ENCODE results near the gene AKAP6.

The AKAP6 gene

GRCh38 chr14:32727832-32728231, 398.7 kb downstream of the AKAP6 start:
- H3K9me3 ChIP-seq (ENCODE audit: control insufficient read depth, insufficient read depth, low read length) = no peaks in the 10 kb centered on the region
- no peak overlapping the region for H3K9ac ChIP-seq (ENCODE audit: low read depth, low read length)
- no peaks in the 10 kb centered on the region for H3K36me3 ChIP-seq (ENCODE audit: insufficient read depth, low read length)
- peaks cover 14% of the 10 kb centered on the region; the same call in 1 of the 2 replicates for H3K4me1 ChIP-seq (ENCODE audit: insufficient read depth, low read length)

DNA sequence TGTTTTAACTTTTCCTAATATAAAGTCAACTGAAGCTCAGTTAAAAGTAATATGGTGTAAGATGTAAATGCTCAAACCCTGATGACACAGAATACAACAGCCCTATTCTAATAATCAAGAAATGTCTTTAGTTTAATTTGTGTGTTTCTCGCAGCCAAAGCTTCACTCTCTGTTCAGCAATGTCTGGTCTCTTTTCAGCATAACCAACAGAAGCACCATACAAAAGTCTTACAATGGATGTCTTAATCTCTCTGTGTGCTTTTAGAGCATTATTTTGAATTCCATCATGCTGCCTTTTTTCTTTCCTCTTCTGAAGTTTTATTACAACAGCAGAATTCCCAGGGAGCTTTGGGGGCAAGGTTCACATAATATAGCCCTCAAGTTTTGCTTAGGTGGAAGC, 399.4 kb downstream of the AKAP6 start:
- Histone ChIP-seq H3K36me3 (ENCODE audit: insufficient read depth, low read length) (no peaks in the 10 kb centered on the region), H3K4me1 (ENCODE audit: insufficient read depth, low read length) (peaks cover 14% of the 10 kb centered on the region; the same call in 1 of the 2 replicates), H3K9me3 (ENCODE audit: control insufficient read depth, insufficient read depth, low read length) (no peaks in the 10 kb centered on the region), H3K9ac (ENCODE audit: low read depth, low read length) (no peak overlapping the region)

DNA sequence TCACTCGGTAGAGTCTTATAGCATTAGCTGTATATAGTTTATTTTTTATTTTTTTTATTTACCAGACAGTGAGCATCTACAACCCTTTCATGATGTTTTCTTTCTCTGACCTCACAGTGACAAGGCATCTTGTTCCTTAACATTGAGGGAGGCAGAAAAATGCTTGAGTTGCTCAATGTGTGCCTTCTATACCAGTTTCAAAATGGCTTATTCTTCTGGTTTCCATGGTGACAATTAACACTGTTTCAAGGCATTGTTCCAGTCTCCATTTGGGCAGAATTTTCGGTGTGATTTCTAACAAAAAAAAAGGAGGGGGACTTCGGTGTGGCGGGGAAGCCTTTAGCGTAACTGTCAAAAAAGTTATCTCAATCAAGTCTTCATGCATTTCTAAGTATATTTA, 399.9 kb downstream of the AKAP6 start:
- Histone ChIP-seq H3K9me3 (ENCODE audit: control insufficient read depth, insufficient read depth, low read length) (no peaks in the 10 kb centered on the region), H3K36me3 (ENCODE audit: insufficient read depth, low read length) (no peaks in the 10 kb centered on the region), H3K9ac (ENCODE audit: low read depth, low read length) (no peak overlapping the region), H3K4me1 (ENCODE audit: insufficient read depth, low read length) (peaks cover 14% of the 10 kb centered on the region; the same call in 1 of the 2 replicates)

DNA sequence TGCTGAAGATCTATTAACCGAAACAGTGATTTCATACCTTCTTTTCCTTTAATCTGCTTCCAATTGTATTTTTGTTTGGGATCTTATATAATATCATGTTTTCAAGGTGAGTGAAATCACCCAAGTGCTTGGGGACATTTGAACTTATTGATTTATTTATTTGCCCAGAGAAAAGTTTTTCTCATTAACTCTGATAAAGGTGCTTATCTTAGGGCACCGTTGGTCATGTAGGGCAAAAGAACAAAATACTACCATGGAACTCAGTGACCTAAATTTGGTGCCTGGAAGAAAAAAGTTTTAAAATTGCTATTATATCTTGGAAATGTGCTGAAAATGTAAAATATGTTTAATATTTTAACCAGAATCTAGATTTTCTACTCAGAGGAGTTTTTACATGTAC, 402.2 kb downstream of the AKAP6 start:
- Histone ChIP-seq H3K36me3 (ENCODE audit: insufficient read depth, low read length) (no peaks in the 10 kb centered on the region), H3K9ac (ENCODE audit: low read depth, low read length) (no peak overlapping the region), H3K9me3 (ENCODE audit: control insufficient read depth, insufficient read depth, low read length) (no peaks in the 10 kb centered on the region), H3K4me1 (ENCODE audit: insufficient read depth, low read length) (no peaks in the 10 kb centered on the region)

GRCh38 chr14:32733015-32733414, 403.9 kb downstream of the AKAP6 start:
- H3K4me1 ChIP-seq (ENCODE audit: insufficient read depth, low read length) = peaks cover 3% of the 10 kb centered on the region; the same call in 1 of the 2 replicates
- H3K36me3 ChIP-seq (ENCODE audit: insufficient read depth, low read length) = no peaks in the 10 kb centered on the region
- H3K9ac ChIP-seq (ENCODE audit: low read depth, low read length) = no peak overlapping the region
- H3K9me3 ChIP-seq (ENCODE audit: control insufficient read depth, insufficient read depth, low read length) = no peaks in the 10 kb centered on the region

DNA sequence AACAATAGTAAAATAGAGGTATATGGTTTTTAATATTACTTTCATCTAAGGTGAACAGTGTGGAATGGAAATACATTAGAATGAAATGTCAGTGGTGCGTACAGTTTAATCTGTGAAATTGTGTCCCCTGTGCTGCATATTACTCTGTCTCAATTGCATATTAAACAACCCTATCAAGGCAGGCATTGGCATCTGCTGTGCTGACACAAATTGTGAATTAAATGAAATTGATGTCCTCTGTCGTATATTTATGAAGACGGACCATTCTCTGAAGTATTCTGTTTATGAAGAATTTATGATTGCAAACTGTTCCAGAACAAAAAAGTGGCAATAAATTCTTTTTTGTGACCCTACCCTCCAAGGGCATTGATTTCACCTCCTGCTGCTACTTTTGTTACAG, 405.2 kb downstream of the AKAP6 start:
- Histone ChIP-seq H3K4me1 (ENCODE audit: insufficient read depth, low read length) (peaks cover 3% of the 10 kb centered on the region; the same call in 1 of the 2 replicates), H3K9me3 (ENCODE audit: control insufficient read depth, insufficient read depth, low read length) (no peaks in the 10 kb centered on the region), H3K36me3 (ENCODE audit: insufficient read depth, low read length) (no peaks in the 10 kb centered on the region), H3K9ac (ENCODE audit: low read depth, low read length) (no peak overlapping the region)

DNA sequence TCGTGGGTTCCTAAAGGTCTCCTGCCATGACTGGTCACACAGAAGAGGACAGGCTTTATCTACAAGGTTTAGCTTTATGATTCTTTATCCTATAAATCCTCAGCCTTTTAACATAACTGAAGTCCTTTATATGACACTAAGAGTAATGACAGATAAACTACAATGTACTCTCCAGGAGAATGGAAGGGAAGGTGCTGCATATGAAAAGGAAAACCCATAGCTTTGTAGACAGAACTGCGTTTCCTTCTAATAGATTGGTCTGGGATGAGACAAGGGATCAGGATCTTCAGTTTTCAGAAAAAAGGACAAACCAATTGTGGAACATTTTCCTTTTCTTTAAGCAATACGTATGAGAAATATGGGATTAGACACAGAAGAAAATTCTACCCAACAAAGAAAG, 408.5 kb downstream of the AKAP6 start:
- no peak overlapping the region for H3K9ac ChIP-seq (ENCODE audit: low read depth, low read length)
- H3K9me3 ChIP-seq (ENCODE audit: control insufficient read depth, insufficient read depth, low read length) = no peaks in the 10 kb centered on the region; the same call in 1 of the 2 replicates
- peaks cover 3% of the 10 kb centered on the region; the same call in 1 of the 2 replicates for H3K4me1 ChIP-seq (ENCODE audit: insufficient read depth, low read length)
- H3K36me3 ChIP-seq (ENCODE audit: insufficient read depth, low read length) = no peaks in the 10 kb centered on the region

DNA sequence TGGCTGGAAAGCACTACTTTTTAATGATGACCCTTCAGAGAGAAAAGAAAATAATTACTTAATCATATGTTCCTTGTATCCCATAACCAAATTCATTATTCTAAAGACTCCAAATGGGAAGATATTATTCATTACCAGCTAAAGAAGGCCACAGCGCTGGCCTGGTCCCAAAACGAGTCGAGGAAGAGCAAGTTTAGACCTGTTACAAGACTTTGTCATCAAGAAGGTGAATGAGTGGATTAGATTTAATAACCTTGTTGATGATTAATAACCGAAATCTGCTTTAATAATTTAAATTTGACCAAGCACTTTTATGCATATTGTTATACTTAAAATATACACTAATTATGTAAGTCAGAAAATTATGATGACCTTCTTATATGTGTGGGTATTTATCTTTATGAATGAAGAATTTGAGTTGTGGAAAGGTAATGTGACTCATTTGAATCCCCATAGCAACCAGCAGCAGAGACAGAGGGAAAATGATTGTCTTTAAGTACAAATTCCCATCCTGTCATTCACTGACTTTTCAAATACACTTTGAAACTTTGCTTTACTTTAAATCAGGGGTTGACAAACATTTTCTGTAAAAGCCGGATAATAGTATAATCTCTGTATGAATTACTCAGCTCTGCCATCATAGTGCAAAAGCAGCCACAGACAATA, 409.2 kb downstream of the AKAP6 start:
- no peaks in the 10 kb centered on the region for H3K36me3 ChIP-seq (ENCODE audit: insufficient read depth, low read length)
- H3K9ac ChIP-seq (ENCODE audit: low read depth, low read length) = no peak overlapping the region
- no peaks in the 10 kb centered on the region; the same call in 1 of the 2 replicates for H3K9me3 ChIP-seq (ENCODE audit: control insufficient read depth, insufficient read depth, low read length)
- peaks cover 3% of the 10 kb centered on the region; the same call in 1 of the 2 replicates for H3K4me1 ChIP-seq (ENCODE audit: insufficient read depth, low read length)

DNA sequence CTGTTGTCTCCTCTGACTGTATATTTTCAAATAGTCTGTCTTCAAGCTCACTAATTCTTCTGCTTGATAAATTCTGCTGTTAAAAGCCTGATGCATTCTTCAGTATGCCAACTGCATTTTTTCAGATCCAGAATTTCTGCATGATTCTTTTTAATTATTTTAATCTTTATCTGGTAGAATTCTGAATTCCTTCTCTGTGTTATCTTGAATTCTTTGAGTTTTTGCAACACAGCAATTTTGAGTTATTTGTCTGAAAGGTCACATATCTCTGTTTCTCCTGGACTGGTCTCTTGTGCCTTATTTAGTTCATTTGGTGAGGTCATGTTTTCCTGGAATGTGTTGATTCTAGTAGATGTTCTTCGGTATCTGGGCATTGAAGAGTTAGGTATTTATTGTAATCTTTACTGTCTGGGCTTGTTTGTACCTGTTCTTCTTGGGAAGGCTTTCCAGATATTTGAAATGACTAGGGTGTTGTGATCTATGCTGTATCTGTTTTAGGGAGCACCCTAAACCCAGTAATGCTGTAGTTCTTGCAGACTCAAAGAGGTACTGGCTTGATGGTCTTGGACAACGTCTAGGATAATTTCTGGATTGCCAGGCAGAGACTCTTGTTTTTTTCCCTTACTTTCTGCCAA, 415.8 kb downstream of the AKAP6 start:
- no peaks in the 10 kb centered on the region for H3K36me3 ChIP-seq (ENCODE audit: insufficient read depth, low read length)

DNA sequence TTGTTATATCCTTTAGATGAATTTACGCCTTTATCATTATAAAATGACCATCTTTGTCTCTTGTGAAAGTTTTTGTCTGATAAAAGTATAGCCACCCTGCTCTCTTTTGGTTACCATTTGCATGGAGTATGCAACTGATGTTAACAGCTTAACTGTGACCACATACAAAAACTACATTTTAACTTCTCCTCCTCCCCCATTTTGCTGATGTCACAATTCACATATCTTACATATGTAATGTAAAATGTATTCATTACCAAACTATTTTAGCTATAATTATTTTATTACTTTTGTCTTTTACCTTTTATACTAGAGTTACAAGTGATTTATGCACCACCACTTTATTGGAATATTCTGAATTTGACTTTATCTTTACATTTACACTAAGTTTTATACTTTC, 425.1 kb downstream of the AKAP6 start:
- H3K9me3 ChIP-seq (ENCODE audit: control insufficient read depth, insufficient read depth, low read length) = no peaks in the 10 kb centered on the region
- no peaks in the 10 kb centered on the region for H3K36me3 ChIP-seq (ENCODE audit: insufficient read depth, low read length)
- H3K4me1 ChIP-seq (ENCODE audit: insufficient read depth, low read length) = no peaks in the 10 kb centered on the region
- no peak overlapping the region for H3K9ac ChIP-seq (ENCODE audit: low read depth, low read length)

More for the DNA sequence above, 415.8 kb downstream of the AKAP6 start:
- no peaks in the 10 kb centered on the region; the same call in 1 of the 2 replicates for H3K9me3 ChIP-seq (ENCODE audit: control insufficient read depth, insufficient read depth, low read length)
- H3K9ac ChIP-seq (ENCODE audit: low read depth, low read length) = no peak overlapping the region
- no peaks in the 10 kb centered on the region for H3K4me1 ChIP-seq (ENCODE audit: insufficient read depth, low read length)

- Histone ChIP-seq H3K9me3 (ENCODE audit: control insufficient read depth, insufficient read depth, low read length) (no peaks in the 10 kb centered on the region), H3K9ac (ENCODE audit: low read depth, low read length) (no peak overlapping the region), H3K36me3 (ENCODE audit: insufficient read depth, low read length) (no peaks in the 10 kb centered on the region)
These were observed 427.1 kb downstream of the AKAP6 start for GRCh38 chr14:32756173-32756572.

DNA sequence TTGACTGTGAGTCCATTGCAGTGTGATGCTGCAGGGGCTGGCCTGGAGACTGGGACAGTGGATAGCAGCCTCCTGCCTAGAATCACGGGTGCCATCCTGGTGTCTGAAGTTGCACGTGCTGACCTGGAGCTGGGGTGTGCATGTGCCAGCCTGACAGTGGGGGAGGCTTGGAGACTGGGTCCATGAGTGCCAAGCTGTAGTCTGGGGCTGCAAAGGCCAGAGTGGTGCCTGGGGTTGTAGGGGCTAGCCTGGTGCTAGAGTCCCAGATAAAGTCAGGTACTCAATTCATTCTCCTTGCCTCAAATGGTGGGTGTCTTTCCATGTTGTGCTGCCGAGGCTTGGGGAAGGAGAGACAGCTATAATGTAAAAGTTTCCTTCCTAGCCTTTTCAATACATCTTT, 427.7 kb downstream of the AKAP6 start:
- Histone ChIP-seq H3K9ac (ENCODE audit: low read depth, low read length) (no peak overlapping the region), H3K36me3 (ENCODE audit: insufficient read depth, low read length) (no peaks in the 10 kb centered on the region)

More at GRCh38 chr14:32756173-32756572, 427.1 kb downstream of the AKAP6 start:
- no peaks in the 10 kb centered on the region for H3K4me1 ChIP-seq (ENCODE audit: insufficient read depth, low read length)

DNA sequence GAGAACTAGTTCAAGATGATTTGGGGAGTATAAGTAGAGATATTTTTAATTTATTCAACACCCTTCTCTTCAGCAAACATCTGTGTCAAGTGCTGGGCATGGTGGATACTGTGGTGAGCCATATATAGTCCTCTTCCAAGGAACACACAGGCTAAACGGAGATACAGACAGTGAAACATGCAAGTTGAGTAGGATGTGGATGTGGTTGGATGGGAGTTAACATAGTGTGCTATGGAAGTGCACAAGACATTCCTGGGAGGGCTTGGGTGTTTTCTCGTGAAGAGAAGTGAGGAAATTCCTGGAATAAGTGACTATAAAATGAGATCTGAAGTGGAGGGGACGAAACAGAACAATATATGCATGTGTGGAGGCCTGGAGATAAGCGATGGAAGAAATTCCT, 428.5 kb downstream of the AKAP6 start:
- Histone ChIP-seq H3K36me3 (ENCODE audit: insufficient read depth, low read length) (no peaks in the 10 kb centered on the region), H3K9me3 (ENCODE audit: control insufficient read depth, insufficient read depth, low read length) (no peaks in the 10 kb centered on the region), H3K9ac (ENCODE audit: low read depth, low read length) (no peak overlapping the region), H3K4me1 (ENCODE audit: insufficient read depth, low read length) (no peaks in the 10 kb centered on the region)

More for the DNA sequence above, 427.7 kb downstream of the AKAP6 start:
- Histone ChIP-seq H3K9me3 (ENCODE audit: control insufficient read depth, insufficient read depth, low read length) (no peaks in the 10 kb centered on the region), H3K4me1 (ENCODE audit: insufficient read depth, low read length) (no peaks in the 10 kb centered on the region)

GRCh38 chr14:32761381-32761968, 432.4 kb downstream of the AKAP6 start:
- H3K36me3 ChIP-seq (ENCODE audit: insufficient read depth, low read length) = no peaks in the 10 kb centered on the region
- no peak overlapping the region for H3K9ac ChIP-seq (ENCODE audit: low read depth, low read length)
- no peaks in the 10 kb centered on the region for H3K9me3 ChIP-seq (ENCODE audit: control insufficient read depth, insufficient read depth, low read length)

GRCh38 chr14:32762886-32763285, 433.8 kb downstream of the AKAP6 start:
- Histone ChIP-seq H3K9ac (ENCODE audit: low read depth, low read length) (no peak overlapping the region), H3K4me1 (ENCODE audit: insufficient read depth, low read length) (no peaks in the 10 kb centered on the region), H3K36me3 (ENCODE audit: insufficient read depth, low read length) (no peaks in the 10 kb centered on the region), H3K9me3 (ENCODE audit: control insufficient read depth, insufficient read depth, low read length) (no peaks in the 10 kb centered on the region)

More at GRCh38 chr14:32761381-32761968, 432.4 kb downstream of the AKAP6 start:
- no peaks in the 10 kb centered on the region for H3K4me1 ChIP-seq (ENCODE audit: insufficient read depth, low read length)

All from ES-I3 (cell line).